Activated CD4-positive, alpha-beta memory T cell treated with anti-CD3 and anti-CD28 coated beads, Interleukin-2, amount 10 ng/mL, durations not matched to agents 7 days and 5 days (primary cell): ENCODE measurements around the gene ATP2A2. TPM values are rescaled to one million over a fixed set of nuclear protein-coding genes. Genes with fewer than 3 reads are reported as not detected.
A peak's percentile ranks its signal among the peaks of the same experiment; 100 is the strongest.
"Not testable (repeated sequence)": the region's sequence is repeated elsewhere in the genome, so short reads cannot be mapped to it uniquely, and the experiment has no call there.

Source experiments
- CTCF ChIA-PET: fragments of 350-600 bp; sonication (Branson Sonifier 250); formaldehyde crosslinking; loops from one replicate; lab custom pipeline; 2021; ENCODE audit warnings: antibody characterized with exemption, inconsistent platforms; lab: Charles Lee
- POLR2A ChIA-PET: fragments of 350-600 bp; sonication (Branson Sonifier 250); formaldehyde crosslinking; loops from one replicate; lab custom pipeline; 2021; ENCODE audit warnings: antibody characterized with exemption; lab: Charles Lee
- DNase-seq: peaks from one replicate; pipeline ENCODE4 v3.0.0-alpha.2; 2020
- H3K27ac Mint-ChIP-seq: one replicate; pipeline ENCODE4 v1.8.0; 2021; ENCODE audit warnings: mild to moderate bottlenecking, mixed read lengths
- H3K27me3 Mint-ChIP-seq: one replicate; pipeline ENCODE4 v1.8.0; 2021; ENCODE audit warnings: mixed read lengths
- H3K36me3 Mint-ChIP-seq: one replicate; pipeline ENCODE4 v1.8.0; 2021; ENCODE audit warnings: low read depth, mixed read lengths
- H3K4me1 Mint-ChIP-seq: one replicate; pipeline ENCODE4 v1.8.0; 2021; ENCODE audit warnings: mixed read lengths
- H3K4me3 Mint-ChIP-seq: one replicate; pipeline ENCODE4 v1.8.0; 2021; ENCODE audit warnings: mild to moderate bottlenecking, mixed read lengths
- H3K9me3 Mint-ChIP-seq: one replicate; pipeline ENCODE4 v1.8.0; 2021; ENCODE audit warnings: mixed read lengths
- total RNA-seq, 2 experiments: library from RNA; stranded (reverse); gene quantifications; one replicate each; pipeline ENCODE4 v1.2.3, GENCODE V29; 2021

Gene ATP2A2
- total RNA-seq, 2 experiments from 2014 or later, result 142 TPM

GRCh38 chr12:110351119-110351518, 70.1 kb downstream of the ATP2A2 start:
- ChIA-PET POLR2A (interaction anchor here (1.2 kb wide), 1 partner anchor 99 kb away, joined by 3 read pairs; the partner anchor contains the start of gene ARPC3), CTCF (interaction anchor here (7.2 kb wide), 1 partner anchor 80 kb away, joined by 56 read pairs; no protein-coding TSS in a partner anchor)
- DNase-seq, result no peak
- peaks cover 44% of the 10 kb centered on the region for H3K4me1 Mint-ChIP-seq
- H3K27ac Mint-ChIP-seq, result no peak overlapping the region
- H3K27me3 Mint-ChIP-seq, result no peaks in the 10 kb centered on the region
- no peaks in the 10 kb centered on the region for H3K9me3 Mint-ChIP-seq
- peaks cover 40% of the 10 kb centered on the region for H3K36me3 Mint-ChIP-seq
- H3K4me3 Mint-ChIP-seq, result no peak overlapping the region

DNA sequence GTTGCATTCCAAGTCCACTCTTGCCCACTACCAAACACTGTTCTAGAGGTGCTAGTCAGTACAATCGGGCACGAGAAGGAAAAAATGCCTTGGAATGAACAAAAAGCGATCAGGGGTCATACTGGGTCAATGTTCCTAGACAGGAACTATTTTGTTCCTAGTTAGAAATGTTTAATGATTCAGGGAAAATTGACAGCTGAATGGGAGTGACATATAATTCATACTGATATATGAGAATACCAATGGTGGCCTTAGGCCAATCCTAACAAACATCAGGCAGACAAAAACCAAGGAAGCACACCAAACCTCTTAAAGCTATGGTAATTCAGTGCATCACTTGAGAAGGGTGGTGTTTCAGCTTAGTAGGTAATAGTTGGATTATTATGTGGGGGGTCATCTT, 71.4 kb downstream of the ATP2A2 start:
- no peaks in the 10 kb centered on the region for H3K27me3 Mint-ChIP-seq
- H3K4me3 Mint-ChIP-seq, result no peak overlapping the region
- peaks cover 28% of the 10 kb centered on the region for H3K36me3 Mint-ChIP-seq
- ChIA-PET CTCF (interaction anchor here (0.8 to 7.2 kb wide), 2 partner anchors 57 to 79 kb away, joined by 3 to 56 read pairs; no protein-coding TSS in a partner anchor), POLR2A (interaction anchor here (0.8 to 0.9 kb wide), 2 partner anchors 11 to 71 kb away, joined by 3 read pairs; partner anchors contain the start of gene ATP2A2)
- peaks cover 41% of the 10 kb centered on the region for H3K4me1 Mint-ChIP-seq
- DNase-seq, result no peak
- no peak overlapping the region for H3K27ac Mint-ChIP-seq
- H3K9me3 Mint-ChIP-seq, result no peaks in the 10 kb centered on the region

- Mint-ChIP-seq H3K9me3 (no peaks in the 10 kb centered on the region), H3K36me3 (peaks cover 20% of the 10 kb centered on the region), H3K27me3 (no peaks in the 10 kb centered on the region), H3K4me3 (no peak overlapping the region), H3K27ac (no peak overlapping the region), H3K4me1 (peaks cover 37% of the 10 kb centered on the region)
- POLR2A ChIA-PET, result interaction anchor here (0.9 to 1.1 kb wide), 4 partner anchors 11 to 97 kb away, joined by 3 read pairs; partner anchors contain the start of genes ARPC3 and ATP2A2
- CTCF ChIA-PET, result interaction anchor here (0.8 to 7.2 kb wide), 3 partner anchors 11 to 78 kb away, joined by 3 to 56 read pairs (median 7); no protein-coding TSS in a partner anchor
- no peak for DNase-seq
These were observed 72.3 kb downstream of the ATP2A2 start for GRCh38 chr12:110353211-110353965.

GRCh38 chr12:110354172-110354780, 73.2 kb downstream of the ATP2A2 start:
- ChIA-PET CTCF (interaction anchor here (0.9 to 7.2 kb wide), 3 partner anchors 10 to 248 kb away, joined by 3 to 56 read pairs (median 7); no protein-coding TSS in a partner anchor), POLR2A (interaction anchor here (0.9 to 1.1 kb wide), 3 partner anchors 11 to 96 kb away, joined by 3 read pairs; partner anchors contain the start of gene ARPC3)
- DNase-seq, result no peak
- Mint-ChIP-seq H3K4me3 (no peak overlapping the region), H3K4me1 (peaks cover 30% of the 10 kb centered on the region), H3K27me3 (no peaks in the 10 kb centered on the region), H3K36me3 (peaks cover 15% of the 10 kb centered on the region), H3K27ac (no peak overlapping the region), H3K9me3 (no peaks in the 10 kb centered on the region)

DNA sequence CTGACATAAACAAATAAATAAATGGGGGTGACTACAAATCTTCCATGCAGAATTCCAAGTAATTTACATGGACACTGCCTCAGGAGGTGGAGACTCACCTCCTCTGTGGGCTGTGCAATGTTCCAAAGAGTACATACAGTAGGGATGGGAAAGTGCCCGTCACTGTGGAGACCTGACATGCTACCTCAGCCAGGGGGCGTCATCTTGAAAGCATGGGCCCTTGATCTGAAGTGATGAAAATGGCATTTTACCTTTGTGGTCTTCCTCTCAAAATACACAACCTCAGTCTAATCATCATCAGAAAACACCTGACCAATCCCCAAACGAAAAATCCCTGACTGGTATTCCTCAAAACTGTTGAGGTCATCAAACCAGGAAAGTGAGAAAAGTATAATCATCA, 74.0 kb downstream of the ATP2A2 start:
- H3K9me3 Mint-ChIP-seq, result no peaks in the 10 kb centered on the region
- peaks cover 9% of the 10 kb centered on the region for H3K36me3 Mint-ChIP-seq
- DNase-seq, result peak; percentile 38
- ChIA-PET CTCF (interaction anchor here (0.7 to 7.2 kb wide), 4 partner anchors 41 to 148 kb away, joined by 3 to 56 read pairs (median 14); no protein-coding TSS in a partner anchor), POLR2A (no interaction called here)
- peaks cover 22% of the 10 kb centered on the region for H3K4me1 Mint-ChIP-seq
- H3K27ac Mint-ChIP-seq, result no peak overlapping the region
- H3K4me3 Mint-ChIP-seq, result no peak overlapping the region
- H3K27me3 Mint-ChIP-seq, result no peaks in the 10 kb centered on the region

DNA sequence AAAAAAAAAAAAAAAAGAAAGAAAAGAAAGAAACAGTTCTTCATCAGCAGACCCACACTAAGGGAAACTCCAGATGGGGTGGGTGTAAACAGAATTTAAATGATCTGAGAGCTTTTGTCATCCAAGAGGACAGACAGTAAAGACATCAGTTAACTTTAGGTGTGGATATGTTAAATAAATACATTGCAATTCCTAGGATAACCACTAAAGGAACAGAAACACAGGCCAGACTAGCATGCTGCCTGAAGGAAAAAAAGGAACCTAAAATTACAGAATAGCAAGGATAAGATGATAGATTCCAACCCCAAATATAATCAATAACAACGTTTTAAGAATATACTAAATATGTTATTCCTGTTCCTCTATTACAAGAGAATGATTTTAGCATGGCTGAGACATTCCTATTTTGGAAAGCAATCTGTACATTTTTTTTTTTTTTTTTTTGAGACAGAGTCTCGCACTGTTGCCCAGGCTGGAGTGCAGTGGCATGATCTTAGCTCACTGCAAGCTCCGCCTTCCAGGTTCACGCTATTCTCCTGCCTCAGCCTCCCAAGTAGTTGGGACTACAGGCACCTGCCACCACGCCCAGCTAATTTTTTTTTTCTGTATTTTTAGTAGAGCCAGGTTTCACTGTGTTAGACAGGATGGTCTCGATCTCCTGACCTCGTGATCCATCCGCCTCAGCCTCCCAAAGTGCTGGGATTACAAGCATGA, 77.5 kb downstream of the ATP2A2 start:
- peaks cover 16% of the 10 kb centered on the region for H3K4me1 Mint-ChIP-seq
- H3K4me3 Mint-ChIP-seq, POLR2A ChIA-PET, H3K27ac Mint-ChIP-seq, H3K27me3 Mint-ChIP-seq, H3K36me3 Mint-ChIP-seq, H3K9me3 Mint-ChIP-seq, DNase-seq: not testable (repeated sequence)
- CTCF ChIA-PET, result interaction anchor here (0.6 to 3.9 kb wide), 4 partner anchors 12 to 108 kb away, joined by 3 to 23 read pairs (median 4); no protein-coding TSS in a partner anchor

DNA sequence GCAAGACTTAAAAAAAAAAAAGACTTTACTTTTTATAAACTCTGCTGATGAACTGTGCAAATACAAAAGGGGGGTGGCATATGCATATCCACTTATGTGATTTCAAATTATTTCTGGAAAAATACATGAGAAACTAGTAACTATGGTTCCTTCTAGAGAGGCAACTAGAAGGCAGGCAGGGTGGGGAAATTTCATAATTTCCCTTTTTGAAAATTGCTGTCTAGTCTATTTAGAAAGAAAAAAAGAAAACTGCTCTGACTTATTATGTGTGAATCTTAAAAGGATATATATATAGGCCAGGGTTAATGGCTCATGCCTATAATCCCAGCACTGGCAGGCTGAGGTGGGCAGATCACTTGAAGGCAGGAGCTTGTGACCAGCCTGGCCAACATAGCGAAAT, 80.2 kb downstream of the ATP2A2 start:
- no peaks in the 10 kb centered on the region for H3K27me3 Mint-ChIP-seq
- ChIA-PET POLR2A (no interaction called here), CTCF (interaction anchor here (0.6 kb wide), 1 partner anchor 28 kb away, joined by 5 read pairs; no protein-coding TSS in a partner anchor)
- no peaks in the 10 kb centered on the region for H3K9me3 Mint-ChIP-seq
- no peak for DNase-seq
- no peaks in the 10 kb centered on the region for H3K36me3 Mint-ChIP-seq
- H3K27ac Mint-ChIP-seq, result no peak overlapping the region
- H3K4me1 Mint-ChIP-seq, result no peaks in the 10 kb centered on the region
- no peak overlapping the region for H3K4me3 Mint-ChIP-seq

DNA sequence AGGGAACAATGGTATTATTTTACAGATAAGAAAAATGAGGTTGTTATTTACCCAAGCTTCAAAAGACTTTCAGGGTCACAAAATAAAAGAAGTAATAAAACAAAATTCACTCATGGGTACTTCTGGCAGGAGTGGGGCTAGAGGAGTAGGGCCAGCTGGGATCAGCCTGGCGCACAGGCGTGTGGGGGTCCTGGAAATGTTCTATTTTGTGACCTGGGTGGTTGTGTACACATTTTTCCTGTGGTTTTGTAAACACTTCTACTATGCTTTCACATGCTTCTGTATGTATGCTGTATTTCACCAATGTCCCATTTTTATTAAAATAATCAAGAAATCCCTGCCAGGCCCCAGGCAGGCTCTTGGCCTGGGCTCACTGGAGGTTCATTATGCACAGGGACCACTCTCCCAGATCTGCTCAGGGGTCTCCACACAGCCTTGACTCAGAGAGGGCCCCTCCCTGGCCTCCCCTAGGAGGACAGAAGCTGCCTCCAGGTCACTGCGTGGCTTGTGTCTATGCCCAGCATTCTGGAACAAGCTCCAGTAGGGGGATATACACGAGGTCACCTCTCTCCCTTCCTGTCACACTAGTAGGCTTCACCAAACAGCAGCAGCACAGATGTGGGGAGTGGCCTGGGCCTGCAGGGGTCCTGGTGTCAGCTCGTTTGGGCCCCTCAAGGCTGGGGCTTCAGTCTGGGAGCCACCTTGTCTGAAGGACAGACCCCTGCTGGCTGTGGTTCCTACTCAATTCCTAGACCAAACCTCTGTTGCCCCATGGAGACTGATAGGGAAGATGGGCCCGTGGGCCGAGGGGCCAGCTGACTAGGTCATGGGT, 84.7 kb downstream of the ATP2A2 start:
- no peaks in the 10 kb centered on the region for H3K27me3 Mint-ChIP-seq
- H3K27ac Mint-ChIP-seq, result no peak overlapping the region
- H3K4me1 Mint-ChIP-seq, result no peaks in the 10 kb centered on the region
- no peak for DNase-seq
- H3K4me3 Mint-ChIP-seq, result no peak overlapping the region
- POLR2A ChIA-PET, result interaction anchor here (0.8 to 1.0 kb wide), 2 partner anchors 10 kb away, joined by 3 read pairs; no protein-coding TSS in a partner anchor
- CTCF ChIA-PET, result interaction anchor here (0.7 kb wide), 1 partner anchor 11 kb away, joined by 3 read pairs; no protein-coding TSS in a partner anchor
- H3K36me3 Mint-ChIP-seq, result no peaks in the 10 kb centered on the region
- H3K9me3 Mint-ChIP-seq, result no peaks in the 10 kb centered on the region

GRCh38 chr12:110366321-110367142, 85.5 kb downstream of the ATP2A2 start:
- CTCF ChIA-PET, result no interaction called here
- H3K4me1 Mint-ChIP-seq, result no peaks in the 10 kb centered on the region
- H3K9me3 Mint-ChIP-seq, result no peaks in the 10 kb centered on the region
- H3K36me3 Mint-ChIP-seq, result no peaks in the 10 kb centered on the region
- H3K27ac Mint-ChIP-seq, result no peak overlapping the region
- POLR2A ChIA-PET, result interaction anchor here (1.0 to 1.2 kb wide), 2 partner anchors 10 to 13 kb away, joined by 3 read pairs; no protein-coding TSS in a partner anchor
- no peaks in the 10 kb centered on the region for H3K27me3 Mint-ChIP-seq
- H3K4me3 Mint-ChIP-seq, result no peak overlapping the region
- DNase-seq, result no peak

DNA sequence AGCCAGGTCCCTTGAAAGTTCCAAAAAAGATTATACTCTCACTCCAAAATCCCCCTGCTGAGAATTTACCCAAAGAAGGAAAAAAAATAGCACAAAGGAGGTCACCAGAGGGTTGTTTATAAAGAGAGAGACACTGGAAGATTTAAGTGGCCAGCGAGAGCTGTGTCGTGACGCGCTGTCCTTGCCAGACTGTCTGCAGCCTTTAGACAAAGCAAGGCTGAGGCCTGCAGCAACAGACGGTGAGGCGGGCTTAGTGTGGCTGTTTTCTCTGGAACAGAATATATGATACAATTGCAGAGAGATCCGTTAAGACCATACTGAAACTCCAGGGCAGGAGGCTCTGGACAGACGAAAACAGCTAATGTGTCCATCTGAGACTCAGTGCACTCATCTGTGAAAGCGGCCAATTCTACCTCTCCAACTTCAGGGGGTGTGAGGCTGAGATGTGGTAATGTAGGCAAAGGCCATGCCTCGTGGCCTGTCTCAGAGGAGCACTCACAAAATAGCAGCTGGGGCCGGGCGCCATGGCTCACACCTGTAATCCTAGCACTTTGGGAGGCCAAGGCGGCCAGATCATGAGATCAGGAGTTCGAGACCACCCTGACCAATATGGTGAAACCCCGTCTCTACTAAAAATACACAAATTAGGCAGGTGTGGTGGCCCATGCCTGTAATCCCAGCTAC, 86.3 kb downstream of the ATP2A2 start:
- POLR2A ChIA-PET, result interaction anchor here (0.8 to 1.2 kb wide), 3 partner anchors 14 to 64 kb away, joined by 3 to 5 read pairs (median 3); no protein-coding TSS in a partner anchor
- H3K4me1 Mint-ChIP-seq, result no peaks in the 10 kb centered on the region
- no peaks in the 10 kb centered on the region for H3K36me3 Mint-ChIP-seq
- CTCF ChIA-PET, result no interaction called here
- no peak for DNase-seq
- H3K9me3 Mint-ChIP-seq, result no peaks in the 10 kb centered on the region
- H3K27me3 Mint-ChIP-seq, result no peaks in the 10 kb centered on the region
- no peak overlapping the region for H3K27ac Mint-ChIP-seq
- no peak overlapping the region for H3K4me3 Mint-ChIP-seq
